Neuronal stem cell (in vitro differentiated cells): ENCODE data around the gene FOXP1.

Experiments used
- DNase-seq: peaks from one replicate; pipeline ENCODE4 v3.0.0-alpha.2; 2013; ENCODE audit warnings: low spot score
- H2AFZ ChIP-seq: one replicate; pipeline ENCODE4 v1.6.1; 2013; ENCODE audit warnings: mild to moderate bottlenecking, low read length, inconsistent platforms
- H2AK5ac ChIP-seq: 2 replicates; pipeline ENCODE4 v1.6.1; 2013; ENCODE audit warnings: low read depth, mild to moderate bottlenecking, inconsistent platforms, low read length, moderate library complexity, mixed read lengths
- H2BK120ac ChIP-seq: 2 replicates; pipeline ENCODE4 v1.6.1; 2013; ENCODE audit warnings: low read depth, mild to moderate bottlenecking, inconsistent platforms, low read length, moderate library complexity, mixed read lengths
- H2BK12ac ChIP-seq: one replicate; pipeline ENCODE4 v1.6.1; 2013; ENCODE audit warnings: low read length, inconsistent platforms
- H2BK15ac ChIP-seq: 2 replicates; pipeline ENCODE4 v1.6.1; 2013; ENCODE audit warnings: mild to moderate bottlenecking, low read length, inconsistent platforms, mixed read lengths
- H2BK5ac ChIP-seq: one replicate; pipeline ENCODE4 v1.6.1; 2013; ENCODE audit warnings: inconsistent platforms, mild to moderate bottlenecking, low read length, moderate library complexity
- H3K14ac ChIP-seq: one replicate; pipeline ENCODE4 v1.6.1; 2013; ENCODE audit warnings: low read length, inconsistent platforms
- H3K18ac ChIP-seq: 2 replicates; pipeline ENCODE4 v1.6.1; 2013; ENCODE audit warnings: low read length, inconsistent platforms
- H3K23ac ChIP-seq: 2 replicates; pipeline ENCODE4 v1.6.1; 2013; ENCODE audit warnings: low read depth, mild to moderate bottlenecking, mixed read lengths, low read length, inconsistent platforms; ENCODE audit not compliant: poor library complexity
- H3K27ac ChIP-seq: replicated peaks from 3 replicates; pipeline ENCODE4 v1.5.1; 2013; ENCODE audit warnings: low read length, inconsistent platforms
- H3K27me3 ChIP-seq, 3 experiments: 2 replicates each; pipeline ENCODE4 v1.6.1; 2013; ENCODE audit warnings: low read length in 3 of 3, mild to moderate bottlenecking in 2 of 3, inconsistent platforms in 1 of 3, low read depth in 1 of 3, mixed read lengths in 1 of 3, moderate library complexity in 1 of 3; ENCODE audit not compliant: control insufficient read depth in 3 of 3, insufficient read depth in 3 of 3
- H3K36me3 ChIP-seq, 2 donors: replicated peaks in 1 of 2; 2 replicates each; pipeline ENCODE4 v1.6.1; 2013; ENCODE audit warnings: low read length in 2 of 2; ENCODE audit not compliant: control insufficient read depth in 2 of 2, insufficient read depth in 2 of 2
- H3K4ac ChIP-seq: 2 replicates; pipeline ENCODE4 v1.6.1; 2013; ENCODE audit warnings: inconsistent platforms, mild to moderate bottlenecking, low read length, moderate library complexity
- H3K4me1 ChIP-seq, 2 donors: 1 replicate in 1 of 2; 2 replicates in 1 of 2; pipeline ENCODE4 v1.6.1; 2013; ENCODE audit warnings: low read length in 2 of 2, low read depth in 1 of 2; ENCODE audit not compliant: control insufficient read depth in 2 of 2, insufficient read depth in 1 of 2
- H3K4me2 ChIP-seq: one replicate; pipeline ENCODE4 v1.6.1; 2013; ENCODE audit warnings: mild to moderate bottlenecking, low read length, inconsistent platforms; ENCODE audit not compliant: insufficient read depth, poor library complexity, severe bottlenecking
- H3K4me3 ChIP-seq, 2 donors: 2 replicates each; pipeline ENCODE4 v1.5.1; 2013; ENCODE audit warnings: low read length in 2 of 2, mild to moderate bottlenecking in 2 of 2, inconsistent platforms in 1 of 2, moderate library complexity in 1 of 2
- H3K79me1 ChIP-seq: one replicate; pipeline ENCODE4 v1.6.1; 2013; ENCODE audit warnings: low read depth, mild to moderate bottlenecking, inconsistent platforms, low read length, moderate library complexity
- H3K9ac ChIP-seq: one replicate; pipeline ENCODE4 v1.6.1; 2013; ENCODE audit warnings: mild to moderate bottlenecking, low read depth, low read length, inconsistent platforms; ENCODE audit not compliant: poor library complexity
- H3K9me3 ChIP-seq, 2 donors: replicated peaks in 1 of 2; 2 replicates each; pipeline versions ENCODE3 to v1.6.1; 2013; ENCODE audit warnings: low read length in 2 of 2, mild to moderate bottlenecking in 2 of 2, inconsistent platforms in 1 of 2, low read depth in 1 of 2, mixed read lengths in 1 of 2, moderate library complexity in 1 of 2; ENCODE audit not compliant: control insufficient read depth in 2 of 2, insufficient read depth in 1 of 2
- H4K8ac ChIP-seq: one replicate; pipeline ENCODE4 v1.6.1; 2013; ENCODE audit warnings: low read depth, mild to moderate bottlenecking, inconsistent platforms, low read length, moderate library complexity
- H4K91ac ChIP-seq: one replicate; pipeline ENCODE4 v1.6.1; 2013; ENCODE audit warnings: low read length, low read depth, mild to moderate bottlenecking, inconsistent platforms; ENCODE audit not compliant: poor library complexity
- WGBS, 2 donors: extraction: QIAGEN DNeasy Blood & Tissue Kit; methylation state at CpG; one replicate each; pipeline ENCODE4 v1.1.7; 2013; ENCODE audit warnings: missing lambda C conversion rate in 2 of 2, mixed read lengths in 1 of 2; ENCODE audit not compliant: insufficient read length in 2 of 2, insufficient replicate concordance in 1 of 2; ENCODE audit errors: extremely low coverage in 2 of 2; 5-methylcytosine and 5-hydroxymethylcytosine counted together

Gene FOXP1

DNA sequence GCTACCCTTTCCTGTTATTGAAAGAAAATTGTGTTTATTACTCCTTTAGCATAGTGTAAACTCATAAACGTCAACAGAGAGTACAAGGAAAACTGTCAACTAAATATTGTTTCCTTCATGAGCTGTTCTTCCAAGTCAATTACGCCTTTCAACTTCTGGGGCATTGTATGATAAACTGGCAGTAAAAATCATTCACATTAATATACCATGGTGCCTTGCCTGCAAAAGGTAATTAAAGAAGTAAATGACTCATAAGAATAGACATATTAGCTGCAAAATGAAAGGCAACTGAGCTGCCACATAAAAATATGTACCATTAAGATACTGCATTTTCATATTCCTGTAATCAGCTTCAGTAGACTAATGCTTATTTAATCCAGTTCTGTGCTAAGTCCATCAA, 447.3 kb downstream of the FOXP1 start:
- Histone ChIP-seq H3K9me3 (no peaks in the 10 kb centered on the region), H2AK5ac (no peak overlapping the region), H3K36me3 (peaks cover 0 to 1% of the 10 kb centered on the region in 2 donors), H2BK120ac (no peak overlapping the region), H3K4ac (no peak overlapping the region), H3K18ac (no peak overlapping the region), H3K14ac (no peak overlapping the region), H3K23ac (no peak overlapping the region), H4K91ac (no peak overlapping the region), H2BK5ac (no peak overlapping the region), H2AFZ (no peak overlapping the region), H2BK12ac (no peak overlapping the region), H3K9ac (no peak overlapping the region), H3K4me1 (peaks cover 13 to 35% of the 10 kb centered on the region in 2 donors), H3K4me2 (no peak overlapping the region), H3K4me3 (no peak overlapping the region), H4K8ac (no peak overlapping the region), H3K27me3 (no peaks in the 10 kb centered on the region), H3K79me1 (no peaks in the 10 kb centered on the region), H2BK15ac (no peak overlapping the region), H3K27ac (no peak overlapping the region)
- no CpG with 5 or more reads among the region's 2 CpGs for WGBS, 2 donors
- no peak for DNase-seq

DNA sequence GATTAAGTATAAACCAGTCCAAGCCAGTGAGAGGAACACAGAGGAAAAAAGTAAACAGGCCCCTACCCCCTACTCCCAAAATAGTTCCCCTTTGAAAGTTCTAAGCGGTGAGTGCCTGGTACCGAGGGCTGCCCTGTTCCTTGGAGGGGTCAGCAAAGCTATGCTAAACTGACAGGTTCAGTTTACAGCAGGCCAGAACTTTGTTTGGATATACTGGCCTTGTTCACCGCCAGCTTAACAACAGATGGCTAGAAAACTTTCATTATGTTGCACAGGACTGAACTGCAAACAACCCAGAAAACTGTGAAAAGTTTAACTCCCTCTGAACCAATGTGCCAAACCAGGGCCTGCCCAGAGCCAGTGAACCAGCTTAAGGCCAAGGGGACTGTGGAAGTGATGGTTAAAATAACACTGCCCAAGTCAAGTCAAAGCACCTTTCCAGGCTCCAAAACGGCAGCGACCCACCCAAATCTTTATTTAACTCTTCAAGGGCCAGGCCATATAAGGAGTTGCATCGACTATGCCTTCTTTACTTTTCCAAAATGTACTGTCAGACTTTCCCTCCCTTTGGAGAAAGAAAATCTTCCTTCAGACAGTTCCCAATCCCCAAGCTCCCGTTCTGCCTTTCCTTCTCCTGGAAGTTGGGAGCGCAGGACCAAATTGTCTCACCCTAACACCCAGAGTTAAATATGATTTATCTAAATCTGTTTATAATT, 448.0 kb downstream of the FOXP1 start:
- no peak overlapping the region for H3K4me2 ChIP-seq
- no peaks in the 10 kb centered on the region for H3K27me3 ChIP-seq
- H3K18ac ChIP-seq = no peak overlapping the region
- H3K36me3 ChIP-seq = peaks cover 0 to 1% of the 10 kb centered on the region in 2 donors
- no peak overlapping the region for H4K8ac ChIP-seq
- H2AFZ ChIP-seq = peak overlapping the region; percentile 23
- H3K4me1 ChIP-seq = peaks cover 15 to 41% of the 10 kb centered on the region in 2 donors
- WGBS, 2 donors = no CpG with 5 or more reads among the region's 8 CpGs
- H4K91ac ChIP-seq = no peak overlapping the region
- DNase-seq = no peak
- H3K79me1 ChIP-seq = no peaks in the 10 kb centered on the region
- no peak overlapping the region for H2BK12ac ChIP-seq
- no peak overlapping the region for H3K27ac ChIP-seq
- H2BK120ac ChIP-seq = no peak overlapping the region
- H3K14ac ChIP-seq = no peak overlapping the region
- no peak overlapping the region for H3K4ac ChIP-seq
- H3K23ac ChIP-seq = no peak overlapping the region
- H3K4me3 ChIP-seq = no peak overlapping the region
- H3K9me3 ChIP-seq = no peaks in the 10 kb centered on the region
- no peak overlapping the region for H2BK15ac ChIP-seq
- H2AK5ac ChIP-seq = no peak overlapping the region
- H3K9ac ChIP-seq = no peak overlapping the region
- H2BK5ac ChIP-seq = no peak overlapping the region

DNA sequence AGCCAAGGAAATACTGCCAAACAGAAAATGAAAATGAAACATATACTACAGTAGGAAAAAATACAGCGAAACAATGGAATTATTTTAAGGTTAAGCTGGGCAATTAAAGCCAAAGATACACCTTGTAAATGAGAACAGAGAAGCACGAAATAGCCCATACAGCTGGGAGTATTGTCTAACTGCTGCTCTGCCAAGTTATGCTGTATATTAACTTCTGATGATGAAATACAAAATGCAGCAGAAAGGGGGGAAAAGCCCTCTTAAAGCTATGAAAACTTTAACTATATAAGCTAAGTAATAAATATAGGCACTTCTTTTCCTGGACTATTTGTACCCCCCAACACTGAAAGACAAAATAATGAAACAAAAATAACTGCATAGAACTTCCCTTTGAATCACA, 449.0 kb downstream of the FOXP1 start:
- Histone ChIP-seq H2BK120ac (no peak overlapping the region), H2BK15ac (no peak overlapping the region), H3K9me3 (no peaks in the 10 kb centered on the region), H3K18ac (no peak overlapping the region), H3K4ac (no peak overlapping the region), H3K14ac (no peak overlapping the region), H4K8ac (no peak overlapping the region), H4K91ac (no peak overlapping the region), H3K27me3 (no peaks in the 10 kb centered on the region), H3K27ac (no peak overlapping the region), H2BK12ac (no peak overlapping the region), H3K36me3 (peaks cover 0 to 1% of the 10 kb centered on the region in 2 donors), H2AK5ac (no peak overlapping the region), H3K4me1 (peaks cover 19 to 41% of the 10 kb centered on the region in 2 donors), H3K79me1 (no peaks in the 10 kb centered on the region), H3K4me3 (no peak overlapping the region), H3K9ac (no peak overlapping the region), H3K4me2 (no peak overlapping the region), H2AFZ (no peak overlapping the region), H2BK5ac (no peak overlapping the region), H3K23ac (no peak overlapping the region)
- no CpG with 5 or more reads among the region's 2 CpGs for WGBS, 2 donors
- no peak for DNase-seq

DNA sequence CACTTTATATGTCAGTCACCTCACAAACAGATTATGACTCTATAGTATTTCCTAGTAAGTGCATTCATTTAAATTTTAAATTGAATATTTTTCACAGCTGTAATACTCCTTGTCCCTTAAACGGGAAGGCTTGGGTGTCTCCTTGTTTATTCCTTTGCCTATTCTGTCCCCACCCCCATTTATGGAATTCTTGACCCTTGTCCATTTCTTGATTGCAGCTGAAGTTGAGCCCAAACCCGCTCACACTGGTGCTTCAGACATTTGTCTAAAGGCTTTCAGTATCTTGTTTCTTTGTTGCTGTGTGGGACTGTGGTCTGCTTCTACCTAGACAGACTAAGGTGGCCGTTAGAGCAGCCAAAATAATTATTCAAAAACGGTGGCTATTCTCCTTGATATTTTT, 449.7 kb downstream of the FOXP1 start:
- H3K23ac ChIP-seq = no peak overlapping the region
- no CpG with 5 or more reads among the region's 4 CpGs for WGBS, 2 donors
- H3K27me3 ChIP-seq = no peaks in the 10 kb centered on the region
- H4K8ac ChIP-seq = no peak overlapping the region
- no peak for DNase-seq
- H3K18ac ChIP-seq = no peak overlapping the region
- no peak overlapping the region for H2AFZ ChIP-seq
- H3K4me1 ChIP-seq = peaks cover 19 to 42% of the 10 kb centered on the region in 2 donors
- H2BK5ac ChIP-seq = no peak overlapping the region
- no peak overlapping the region for H3K4me2 ChIP-seq
- H3K4me3 ChIP-seq = no peak overlapping the region
- no peak overlapping the region for H3K9ac ChIP-seq
- no peak overlapping the region for H3K4ac ChIP-seq
- no peak overlapping the region for H2BK12ac ChIP-seq
- no peak overlapping the region for H3K14ac ChIP-seq
- H4K91ac ChIP-seq = no peak overlapping the region
- H3K27ac ChIP-seq = no peak overlapping the region
- peaks cover 0 to 1% of the 10 kb centered on the region in 2 donors for H3K36me3 ChIP-seq
- H3K79me1 ChIP-seq = no peaks in the 10 kb centered on the region
- H2AK5ac ChIP-seq = no peak overlapping the region
- no peaks in the 10 kb centered on the region for H3K9me3 ChIP-seq
- no peak overlapping the region for H2BK15ac ChIP-seq
- no peak overlapping the region for H2BK120ac ChIP-seq
